ENCODE results near the gene RGS7.
"Not testable (repeated sequence)": the region's sequence is repeated elsewhere in the genome, so short reads cannot be mapped to it uniquely, and the experiment has no call there.

The RGS7 gene

DNA sequence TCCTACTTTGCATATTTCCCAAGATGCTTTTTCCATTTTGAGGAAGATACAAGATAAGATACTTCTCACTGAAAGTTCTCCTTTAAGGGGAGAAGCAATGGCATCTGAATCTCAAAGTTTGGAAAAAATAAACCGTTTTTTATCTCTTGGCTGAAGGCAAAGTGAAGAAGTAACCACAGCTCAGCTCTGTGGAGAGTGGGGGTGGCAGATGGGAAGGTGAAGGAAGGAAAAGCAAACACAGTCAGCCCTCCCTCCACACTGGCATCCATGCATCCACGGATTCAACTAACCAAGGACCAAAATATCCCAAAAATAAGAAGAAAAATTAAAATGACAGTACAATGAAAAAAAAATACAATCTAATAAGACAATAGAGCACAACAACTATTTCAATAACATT lies 211.1 kb downstream of the RGS7 start:
- DNase-seq, result peak in 2 of 10 donors; percentile 14 to 81
- intact Hi-C loops (cut with DNase I), result no loop called here

DNA sequence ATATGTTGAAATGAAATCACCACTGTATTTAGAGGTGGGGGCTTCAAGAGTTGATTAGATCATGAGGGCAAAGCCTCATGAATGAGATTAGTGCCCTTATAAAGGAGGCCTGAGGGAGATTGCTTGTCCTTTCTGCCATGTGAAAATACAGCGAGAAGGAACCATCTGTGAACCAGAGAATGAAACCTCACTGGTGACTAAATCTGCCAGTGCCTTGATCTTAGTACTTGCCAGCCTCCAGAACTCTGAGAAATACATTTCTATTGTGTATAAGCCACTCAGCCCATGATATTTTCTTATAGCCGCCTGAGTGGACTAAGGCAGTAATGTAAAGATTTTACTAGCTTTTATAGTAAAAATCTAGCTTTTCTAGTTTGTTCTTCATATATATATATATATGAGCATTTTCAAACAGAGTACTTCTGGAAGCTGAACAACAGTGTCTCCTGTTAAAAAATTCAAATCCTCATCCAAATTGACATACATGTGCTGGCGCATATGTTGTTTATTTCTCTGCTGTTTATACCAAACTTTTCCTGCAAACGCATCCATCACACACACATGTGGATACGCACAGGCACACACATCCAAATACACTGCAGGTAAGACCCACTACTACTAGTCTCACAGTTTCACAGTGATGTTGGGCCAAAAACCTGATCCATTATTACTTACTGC lies 213.1 kb downstream of the RGS7 start:
- intact Hi-C loops (cut with DNase I), result no loop called here

DNA sequence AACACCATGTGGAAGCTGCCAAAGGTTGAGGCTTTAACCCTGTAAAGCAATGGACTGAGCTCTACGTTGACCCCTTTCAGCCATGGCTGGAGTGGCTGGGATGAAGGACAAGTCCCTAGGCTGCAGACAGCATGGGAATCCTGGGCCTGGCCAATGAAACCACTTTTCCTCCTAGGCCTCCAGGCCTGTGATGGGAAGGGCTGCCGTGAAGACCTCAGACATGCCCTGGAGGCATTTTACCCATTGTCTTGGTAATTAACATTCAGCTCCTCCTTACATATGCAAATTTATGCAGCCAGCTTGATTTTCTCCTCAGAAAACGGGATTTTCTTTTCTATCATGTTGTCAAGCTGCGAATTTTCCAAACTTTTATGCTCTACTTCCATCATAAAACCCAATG lies 214.5 kb downstream of the RGS7 start:
- intact Hi-C loops (cut with DNase I), result no loop called here
- no peak for DNase-seq

More for the DNA sequence above, 213.1 kb downstream of the RGS7 start:
- no peak for DNase-seq

DNA sequence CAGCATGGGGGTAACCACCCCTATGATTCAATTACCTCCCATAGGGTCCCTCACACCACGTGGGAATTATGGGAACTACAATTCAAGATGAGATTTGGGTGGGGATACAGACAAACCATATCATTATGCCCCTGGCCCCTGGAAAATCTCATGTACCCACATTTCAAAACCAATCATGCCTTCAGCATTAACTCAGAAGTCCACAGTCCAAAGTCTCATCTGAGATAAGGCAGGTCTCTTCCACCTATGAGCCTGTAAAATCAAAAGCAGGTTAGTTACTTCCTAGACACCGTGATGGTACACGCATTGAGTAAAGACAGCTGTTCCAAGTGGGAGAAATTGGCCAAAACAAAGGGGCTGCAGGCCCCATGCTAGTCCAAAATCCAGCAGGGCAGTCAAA lies 215.4 kb downstream of the RGS7 start:
- DNase-seq; intact Hi-C loops (cut with DNase I): not testable (repeated sequence)

DNA sequence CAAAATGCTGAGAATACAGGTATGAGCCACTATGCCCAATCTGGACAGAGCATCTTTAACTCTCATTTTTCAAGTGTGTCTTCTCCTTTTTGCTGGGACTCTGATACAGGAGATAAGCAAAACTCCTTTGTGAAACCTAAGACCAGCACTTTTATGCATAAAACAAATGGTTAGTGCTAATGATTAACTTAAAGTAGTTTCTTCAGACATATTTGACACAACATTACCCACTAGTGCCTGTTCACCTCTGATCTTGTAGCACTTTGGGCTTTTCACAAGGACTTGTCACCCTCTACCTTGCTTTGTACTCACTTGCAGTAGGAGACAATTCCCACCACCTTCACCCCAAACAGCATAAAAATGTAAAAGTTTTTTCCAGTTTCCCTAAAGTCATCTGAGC lies 216.3 kb downstream of the RGS7 start:
- no peak for DNase-seq
- intact Hi-C loops (cut with DNase I), result no loop called here

DNA sequence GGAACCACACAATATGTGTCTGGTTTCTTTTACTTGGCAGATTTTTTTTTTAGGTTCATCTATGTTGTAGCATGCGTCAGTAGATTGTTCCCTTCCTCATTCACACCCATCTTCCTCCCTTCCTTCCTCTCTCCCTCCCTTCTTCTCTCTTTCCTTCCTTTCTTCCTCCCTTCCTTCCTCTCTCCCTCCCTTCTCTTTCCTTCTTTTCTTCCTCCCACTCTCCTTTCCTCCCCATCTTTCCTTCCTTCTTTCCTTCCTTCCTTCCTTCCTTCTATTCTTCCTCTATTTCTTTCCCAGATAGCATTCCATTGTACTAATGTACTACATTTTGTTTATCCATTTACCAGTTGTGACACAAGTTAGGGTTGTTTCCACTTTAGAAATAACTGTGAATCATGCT lies 218.0 kb downstream of the RGS7 start:
- intact Hi-C loops (cut with DNase I), result no loop called here
- no peak for DNase-seq

DNA sequence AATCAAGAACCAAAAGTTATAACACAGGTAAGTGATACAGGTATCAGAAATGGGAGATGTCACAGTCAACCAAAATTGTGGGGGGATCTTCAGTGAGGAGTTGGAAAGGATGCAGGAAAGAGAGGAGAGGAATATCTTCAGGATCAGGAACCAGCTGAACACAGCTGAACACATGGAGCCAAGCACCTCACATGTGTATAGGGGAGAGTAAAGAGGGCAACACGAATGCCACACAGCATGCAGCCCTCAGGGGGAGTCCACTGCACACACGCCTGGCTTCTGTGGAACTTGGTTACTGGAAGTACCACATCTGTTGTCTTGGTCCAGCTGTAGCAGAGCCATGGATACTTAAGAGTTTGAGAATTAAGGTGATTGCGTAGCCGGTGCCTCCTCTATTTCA lies 218.8 kb downstream of the RGS7 start:
- no peak for DNase-seq
- intact Hi-C loops (cut with DNase I), result no loop called here

DNA sequence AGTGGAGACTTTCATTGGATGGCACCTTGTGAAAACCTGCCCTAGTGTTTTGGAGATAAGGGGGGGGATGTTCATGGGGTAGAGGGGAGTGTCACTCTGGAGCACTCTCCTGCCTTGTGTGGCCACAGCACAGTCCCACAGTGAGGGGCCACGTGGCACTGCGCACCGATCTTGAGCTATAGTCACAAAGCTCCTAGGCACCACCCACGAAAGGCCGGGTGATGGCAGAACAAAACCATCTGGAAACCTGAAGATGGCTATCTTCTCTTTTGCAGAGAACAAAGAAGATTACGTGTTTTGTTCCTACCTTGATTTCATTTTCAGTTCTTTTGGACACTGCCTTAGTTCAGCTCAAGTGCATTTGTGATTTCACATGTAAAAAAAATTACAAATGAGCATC lies 220.6 kb downstream of the RGS7 start:
- DNase-seq, result peak in 1 of 10 donors; percentile 55
- intact Hi-C loops (cut with DNase I), result no loop called here

DNA sequence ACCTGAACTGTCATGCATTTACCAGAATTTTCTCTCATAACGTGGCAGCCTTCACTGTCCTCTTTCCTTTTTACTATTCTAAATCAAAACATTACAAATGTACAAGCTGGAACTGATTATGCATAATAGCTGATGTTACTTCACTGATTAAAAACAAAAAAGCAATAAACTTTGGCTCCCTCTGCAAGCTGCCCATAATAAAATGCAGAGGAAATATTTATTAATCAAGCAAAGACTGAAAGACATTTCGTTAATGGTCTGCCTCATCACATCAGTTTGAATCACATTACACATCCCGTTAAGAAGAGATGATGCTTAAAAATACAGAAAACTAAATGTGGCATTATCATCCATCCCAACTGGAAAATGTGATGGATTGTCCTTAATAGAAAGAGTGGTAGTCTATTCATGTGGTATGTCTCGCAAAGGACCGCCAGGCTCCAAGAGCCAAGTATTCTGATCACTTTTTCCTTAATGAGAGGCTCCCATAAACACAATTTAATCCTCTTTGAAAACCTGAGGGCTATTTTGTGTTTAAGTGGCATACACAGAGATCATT lies 225.3 kb downstream of the RGS7 start:
- intact Hi-C loops (cut with DNase I), result no loop called here
- DNase-seq, result no peak

DNA sequence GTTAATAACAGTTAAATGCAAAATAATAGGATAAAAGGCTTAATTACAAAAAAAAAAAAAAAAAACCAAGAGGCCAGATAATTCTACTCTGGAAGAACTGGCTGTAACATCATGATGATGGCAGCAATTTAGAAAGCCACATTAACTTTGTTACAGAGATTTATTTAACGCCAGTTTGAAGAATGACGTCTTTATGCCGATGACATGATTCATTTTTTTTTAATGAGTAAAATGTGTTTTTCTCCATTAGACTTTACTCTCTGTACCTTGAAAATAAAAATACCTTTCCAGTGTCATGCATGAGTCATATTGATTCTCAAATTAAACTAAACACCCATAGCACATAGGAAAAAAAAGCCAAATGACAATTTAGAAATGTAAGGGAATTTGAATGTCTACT lies 226.1 kb downstream of the RGS7 start:
- intact Hi-C loops (cut with DNase I), result no loop called here
- DNase-seq, result no peak

DNA sequence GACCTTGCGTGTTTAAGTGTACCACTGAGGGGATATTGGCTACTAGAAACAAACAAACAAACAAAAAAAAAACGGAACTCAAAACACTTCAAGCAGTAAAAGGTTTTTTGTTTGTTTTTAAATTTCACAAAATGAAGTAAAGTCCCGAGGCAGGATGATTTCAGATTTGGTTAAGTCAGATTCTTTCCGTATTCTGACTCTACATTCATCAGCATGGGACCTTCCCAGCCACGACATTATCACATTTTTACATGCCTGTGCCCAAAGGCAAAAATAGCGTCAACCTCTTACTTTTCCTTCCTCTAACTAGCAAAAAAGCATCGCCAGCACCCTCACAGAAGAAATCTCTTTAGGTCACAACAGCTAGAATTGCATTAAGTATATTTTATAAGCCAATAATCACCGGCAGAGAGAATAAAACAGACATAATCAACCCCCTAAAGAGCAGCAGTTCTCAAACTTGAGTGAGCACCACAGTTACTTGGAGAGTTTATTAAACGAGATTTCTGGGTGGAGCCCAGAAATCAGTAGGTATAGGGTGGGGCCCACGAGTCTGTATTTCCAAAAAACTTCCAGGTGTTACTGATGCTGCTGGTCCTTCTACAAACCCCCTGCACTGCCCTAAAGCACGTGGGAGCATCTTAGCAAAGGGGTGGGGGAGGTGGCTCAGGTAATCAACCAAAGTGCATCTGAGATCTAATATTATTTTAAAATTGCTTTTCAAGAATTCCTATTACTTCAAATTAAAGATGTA lies 227.6 kb downstream of the RGS7 start:
- no peak for DNase-seq
- intact Hi-C loops (cut with DNase I), result no loop called here

DNA sequence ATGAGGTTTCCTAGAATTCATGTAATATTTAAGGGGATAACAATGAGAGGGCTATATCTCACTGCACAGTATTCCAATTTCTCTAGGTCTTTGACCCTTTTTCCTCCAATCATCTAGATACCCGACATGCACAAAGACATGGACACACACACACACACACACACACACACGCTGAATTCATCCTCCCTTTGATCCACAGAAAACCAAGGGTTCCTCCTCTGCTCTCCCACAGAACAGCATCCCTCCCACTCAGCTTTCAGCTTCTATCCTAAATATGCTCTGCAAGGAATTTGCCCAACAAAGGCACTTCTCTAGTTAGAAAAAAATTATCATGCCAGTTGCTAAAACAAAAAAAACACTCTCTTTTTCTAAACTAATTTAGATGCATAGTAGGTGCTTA lies 231.7 kb downstream of the RGS7 start:
- no peak for DNase-seq
- intact Hi-C loops (cut with DNase I), result no loop called here

DNA sequence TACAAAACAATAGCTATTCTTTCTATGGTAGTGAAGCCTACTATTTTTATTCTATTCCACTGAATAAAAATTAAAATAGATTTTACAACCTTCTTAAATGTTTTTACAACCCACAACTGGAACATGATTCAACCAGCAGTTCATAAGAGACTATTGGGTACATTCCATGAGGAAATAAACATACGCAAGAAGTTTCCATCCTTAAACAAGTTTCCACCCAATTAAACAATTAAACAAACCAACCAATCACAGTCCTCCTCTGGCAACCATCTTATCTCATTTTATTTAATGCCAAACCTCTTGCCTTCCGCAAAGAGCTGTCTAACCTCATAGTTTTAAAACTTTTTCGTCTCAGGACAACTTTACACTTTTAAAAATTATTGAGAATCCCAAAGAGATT lies 239.0 kb downstream of the RGS7 start:
- intact Hi-C loops (cut with DNase I), result no loop called here
- no peak for DNase-seq

DNA sequence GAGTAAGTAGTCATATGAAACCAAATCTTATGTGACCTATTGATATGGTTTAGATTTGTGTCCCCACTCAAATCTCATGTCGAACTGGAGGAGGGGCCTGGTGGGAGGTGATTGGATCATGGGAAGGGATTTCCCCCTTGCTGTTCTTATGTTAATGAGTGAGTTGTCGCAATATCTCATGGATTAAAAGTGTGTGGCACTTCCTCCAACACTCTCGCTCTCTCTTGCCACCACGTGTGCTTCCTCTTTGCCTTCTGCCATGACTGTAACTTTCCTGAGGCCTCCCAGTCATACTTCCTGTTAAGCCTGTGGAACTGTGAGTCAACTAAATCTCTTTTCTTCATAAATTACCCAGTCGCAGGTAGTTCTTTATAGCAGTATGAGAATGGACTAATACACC lies 241.2 kb downstream of the RGS7 start:
- no peak for DNase-seq
- intact Hi-C loops (cut with DNase I), result no loop called here

DNA sequence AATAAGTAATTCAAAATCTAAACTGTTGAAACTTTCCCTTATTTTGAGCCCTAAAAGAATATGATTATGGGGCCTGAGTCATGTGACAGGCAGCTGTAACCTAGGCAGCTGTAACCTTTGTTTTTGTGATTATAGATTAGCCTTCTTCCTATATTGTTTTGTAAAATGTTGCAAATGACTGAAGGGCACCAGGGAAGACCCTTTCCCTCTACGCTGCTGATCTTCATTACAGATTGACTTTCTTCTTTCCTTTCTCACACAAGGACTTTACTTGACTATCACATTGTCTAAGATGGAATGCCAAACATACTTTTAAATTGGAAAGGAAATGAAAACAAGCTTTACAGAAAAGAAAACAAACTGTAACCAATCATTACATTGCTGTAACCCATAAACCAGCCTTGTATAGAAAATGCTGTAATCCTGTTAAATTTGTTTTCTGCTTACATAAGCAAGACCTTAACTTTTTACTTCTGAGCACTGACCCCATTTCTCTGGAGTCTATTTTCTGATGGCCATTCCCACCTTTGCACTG lies 242.2 kb downstream of the RGS7 start:
- no peak for DNase-seq
- intact Hi-C loops (cut with DNase I), result no loop called here

DNA sequence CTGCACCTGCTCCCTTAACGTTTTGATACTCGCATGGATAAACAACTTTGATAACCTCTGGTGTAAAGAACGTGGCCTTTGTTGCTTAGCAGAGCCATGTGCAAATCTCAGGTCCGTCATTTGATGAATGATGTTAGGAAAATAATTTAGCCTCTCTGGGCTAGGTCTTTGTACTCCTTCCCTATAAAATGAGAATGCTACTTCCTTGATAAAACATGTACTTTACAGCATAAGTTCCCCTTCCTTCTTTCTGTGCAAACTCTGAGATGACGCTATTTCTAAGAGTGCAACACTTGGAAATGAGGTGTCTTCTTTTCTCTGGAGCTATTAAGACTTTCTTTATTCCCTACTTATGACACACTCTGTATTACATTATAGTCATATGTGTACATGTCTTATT lies 243.4 kb downstream of the RGS7 start:
- DNase-seq, result no peak
- intact Hi-C loops (cut with DNase I), result no loop called here

DNA sequence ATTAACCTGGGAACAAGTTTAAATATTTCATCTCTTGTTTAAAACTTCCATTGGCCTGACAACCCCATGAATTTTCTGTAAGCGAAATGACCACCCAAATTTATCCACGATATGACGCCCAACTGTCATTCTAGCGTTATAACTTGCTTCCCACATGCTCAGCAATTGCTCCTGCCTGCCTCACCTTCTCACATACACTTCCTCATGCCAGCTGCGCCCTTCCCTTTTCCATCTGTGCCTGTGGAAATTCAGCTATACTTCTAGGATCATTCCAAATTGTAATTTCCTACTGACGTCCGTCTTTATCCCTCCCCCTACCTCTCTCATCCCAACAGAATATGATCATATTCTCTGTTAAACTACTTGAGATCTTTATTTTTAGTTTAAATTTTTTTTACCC lies 248.0 kb downstream of the RGS7 start:
- intact Hi-C loops (cut with DNase I), result no loop called here
- no peak for DNase-seq

DNA sequence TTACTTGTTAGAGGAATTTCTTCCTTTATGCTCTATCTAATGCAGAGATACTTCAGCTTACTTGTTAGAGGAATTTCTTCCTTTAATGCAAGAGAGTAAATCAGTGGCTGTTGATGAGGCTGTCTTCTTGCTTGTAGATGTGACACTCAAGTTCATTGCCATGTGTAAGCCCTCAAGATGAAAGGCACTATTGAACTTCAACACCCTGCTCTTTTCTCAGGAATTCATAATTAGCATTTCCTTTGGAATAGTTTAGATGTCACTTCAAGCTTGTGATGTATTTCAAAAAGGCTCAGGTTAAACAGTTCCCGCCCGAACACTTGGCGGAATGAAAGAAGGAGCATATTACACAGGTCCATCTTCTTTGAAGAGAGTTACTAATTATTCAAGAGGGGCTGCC lies 251.9 kb downstream of the RGS7 start:
- intact Hi-C loops (cut with DNase I), result no loop called here
- DNase-seq, result no peak

DNA sequence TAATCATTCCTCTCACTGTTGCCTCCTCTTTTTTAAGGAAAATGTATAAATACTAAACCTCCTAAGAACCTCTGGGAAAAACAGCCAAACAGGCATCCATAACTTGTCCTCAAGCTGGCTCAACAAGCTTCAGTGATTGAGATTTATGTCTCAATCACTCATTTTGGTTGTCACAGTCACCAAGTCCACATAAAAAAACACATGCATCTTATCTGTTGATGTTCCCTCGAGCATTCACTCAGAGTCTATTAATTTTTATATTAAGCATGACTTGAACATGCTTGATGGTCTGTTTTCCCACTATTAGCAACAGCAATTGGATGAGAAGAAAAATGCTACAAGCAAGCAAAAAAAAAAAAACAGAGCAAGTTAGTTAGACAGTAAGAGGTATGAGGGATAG lies 254.3 kb downstream of the RGS7 start:
- DNase-seq, result no peak
- intact Hi-C loops (cut with DNase I), result no loop called here

DNA sequence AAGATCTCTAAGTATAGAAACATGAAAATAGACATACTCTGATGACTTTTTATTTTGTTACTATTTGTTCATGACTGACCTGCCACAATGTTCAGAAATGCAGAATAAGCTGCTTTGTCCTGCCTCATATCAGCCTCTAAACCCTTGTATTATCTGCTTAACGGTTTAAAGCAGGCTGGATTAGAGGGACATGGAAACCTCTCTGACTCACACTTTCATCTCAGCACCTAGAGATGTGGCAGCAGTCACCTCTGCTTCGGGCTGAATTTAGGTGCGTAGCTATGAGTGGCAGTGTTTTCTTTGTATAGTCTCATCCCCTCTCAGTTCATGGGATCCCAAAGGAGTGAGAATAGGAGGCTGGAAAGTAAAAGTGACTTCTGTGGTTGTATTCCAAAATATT lies 255.4 kb downstream of the RGS7 start:
- intact Hi-C loops (cut with DNase I), result no loop called here
- no peak for DNase-seq

DNA sequence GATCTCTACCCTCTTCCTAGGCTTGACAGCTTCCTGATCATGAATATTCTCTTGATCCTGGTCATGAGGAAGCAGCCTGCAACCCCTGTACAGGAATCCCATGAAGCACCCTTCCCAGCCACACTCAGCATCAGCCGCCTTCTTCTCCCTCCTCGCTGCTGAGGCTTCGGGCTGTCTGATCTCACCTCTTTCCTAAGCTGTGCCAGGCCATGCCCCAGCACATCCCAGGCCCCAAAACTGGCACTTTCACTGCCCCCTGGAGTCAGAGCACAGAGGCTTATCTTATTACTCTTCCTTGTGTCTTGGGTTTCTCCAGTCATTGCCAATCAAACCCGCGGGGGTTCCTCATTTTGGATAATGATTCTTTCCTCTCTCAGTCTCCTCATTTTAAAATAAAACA lies 259.5 kb downstream of the RGS7 start:
- intact Hi-C loops (cut with DNase I), result no loop called here

DNA sequence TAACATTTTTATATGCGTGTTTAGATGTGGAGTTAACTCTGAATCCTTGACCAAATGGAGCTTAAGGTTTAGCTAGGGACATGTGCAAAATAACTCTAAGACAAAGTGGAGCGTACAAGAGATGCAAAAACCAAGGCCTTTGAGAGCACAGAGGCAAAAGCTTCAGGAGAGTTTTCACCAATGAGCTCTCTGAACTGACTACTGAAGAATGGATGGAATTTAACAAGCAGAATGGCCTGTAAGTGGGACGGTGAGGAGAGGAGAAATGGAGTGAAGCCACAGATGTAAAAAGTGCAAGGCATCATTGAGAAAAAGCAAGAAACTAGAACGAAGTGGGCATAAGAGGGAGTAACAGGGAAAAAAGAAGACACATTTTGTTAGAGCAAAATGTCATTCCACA lies 260.0 kb downstream of the RGS7 start:
- intact Hi-C loops (cut with DNase I), result no loop called here

More for the DNA sequence above, 259.5 kb downstream of the RGS7 start:
- peak in 1 of 10 donors; percentile 72 for DNase-seq

More for the DNA sequence above, 260.0 kb downstream of the RGS7 start:
- DNase-seq, result no peak

All from posterior cingulate gyrus (tissue), 11 donors.